Keratinocyte (primary cell): Measurements from ENCODE around the gene SCNN1G. TPM values are rescaled to one million over a fixed set of nuclear protein-coding genes. Genes with fewer than 3 reads are reported as not detected.

Source experiments
- DNase-seq: peaks from one replicate; pipeline ENCODE4 v3.0.0-alpha.2; 2011; ENCODE audit warnings: low read depth, missing footprints, low spot score
- FAIRE-seq: peaks from 2 replicates; lab custom pipeline; 2011; peaks lifted over from hg19 to GRCh38; lab: Jason Lieb, UNC
- H2AFZ ChIP-seq: 2 replicates; pipeline ENCODE4 v1.6.0; 2012; ENCODE audit warnings: low read length, control low read depth, inconsistent platforms; ENCODE audit not compliant: control insufficient read depth
- H3K27ac ChIP-seq: 2 replicates; pipeline ENCODE4 v1.5.1; 2011; ENCODE audit warnings: low read length; ENCODE audit not compliant: control insufficient read depth, insufficient read depth
- H3K27me3 ChIP-seq: 3 replicates; pipeline ENCODE4 v1.6.0; 2011; ENCODE audit warnings: low read length; ENCODE audit not compliant: control insufficient read depth, insufficient read depth; ENCODE audit errors: extremely low read depth
- H3K36me3 ChIP-seq, 2 experiments: 2 replicates in 1 of 2; 3 replicates in 1 of 2; pipeline ENCODE4 v1.5.1; 2011; ENCODE audit warnings: low read length in 2 of 2, mild to moderate bottlenecking in 1 of 2; ENCODE audit not compliant: control insufficient read depth in 2 of 2, insufficient read depth in 2 of 2; ENCODE audit errors: extremely low read depth in 1 of 2
- H3K4me1 ChIP-seq: 3 replicates; pipeline ENCODE4 v1.5.1; 2011; ENCODE audit warnings: low read length; ENCODE audit not compliant: control insufficient read depth, insufficient read depth; ENCODE audit errors: extremely low read depth
- H3K4me2 ChIP-seq: 3 replicates; pipeline ENCODE4 v1.6.0; 2011; ENCODE audit warnings: low read depth, low read length; ENCODE audit not compliant: control insufficient read depth, insufficient read depth; ENCODE audit errors: extremely low read depth
- H3K4me3 ChIP-seq, 3 experiments: fragments of 200-600 bp in 1 of 3; sonication (generic) in 1 of 3; 2 replicates in 2 of 3; 3 replicates in 1 of 3; pipeline ENCODE4 v1.5.1; 2011 to 2016; ENCODE audit warnings: low read length in 3 of 3, mild to moderate bottlenecking in 3 of 3, control low read depth in 2 of 3, inconsistent platforms in 1 of 3, low read depth in 1 of 3, mixed read lengths in 1 of 3, mixed run types in 1 of 3, moderate library complexity in 1 of 3; ENCODE audit not compliant: control insufficient read depth in 2 of 3, insufficient read depth in 2 of 3; ENCODE audit errors: extremely low read depth in 1 of 3
- H3K79me2 ChIP-seq: 2 replicates; pipeline ENCODE4 v1.6.0; 2012; ENCODE audit warnings: low read length; ENCODE audit not compliant: control insufficient read depth, insufficient read depth
- H3K9ac ChIP-seq: 3 replicates; pipeline ENCODE4 v1.6.0; 2011; ENCODE audit warnings: low read length; ENCODE audit not compliant: control insufficient read depth, insufficient read depth; ENCODE audit errors: extremely low read depth
- H3K9me1 ChIP-seq: 3 replicates; pipeline ENCODE4 v1.6.0; 2011; ENCODE audit warnings: low read length; ENCODE audit not compliant: control insufficient read depth, insufficient read depth; ENCODE audit errors: extremely low read depth
- H3K9me3 ChIP-seq: 2 replicates; pipeline ENCODE4 v1.5.1; 2012; ENCODE audit warnings: low read depth, low read length; ENCODE audit not compliant: control insufficient read depth
- H4K20me1 ChIP-seq: 3 replicates; pipeline ENCODE4 v1.6.0; 2011; ENCODE audit warnings: low read length; ENCODE audit not compliant: control insufficient read depth, insufficient read depth; ENCODE audit errors: extremely low read depth
- CTCF ChIP-seq, 3 experiments: IDR thresholded peaks in 1 of 3; conservative IDR thresholded peaks in 1 of 3; optimal IDR thresholded peaks in 1 of 3; 2 replicates in 2 of 3; 3 replicates in 1 of 3; pipeline versions ENCODE3 to v1.5.1; 2011; ENCODE audit warnings: low read length in 3 of 3, mild to moderate bottlenecking in 3 of 3, moderate library complexity in 2 of 3, control low read depth in 1 of 3, inconsistent platforms in 1 of 3; ENCODE audit not compliant: insufficient read depth in 2 of 3; ENCODE audit errors: extremely low read depth in 1 of 3
- EZH2 ChIP-seq: IDR thresholded peaks from one replicate; pipeline ENCODE4 v1.6.1; 2012; ENCODE audit warnings: inconsistent platforms, mild to moderate bottlenecking, low read length, moderate library complexity
- dilution Hi-C: fragments of 300-500 bp; cut with MboI; formaldehyde crosslinking; loops from one replicate; pipeline ENCODE4 v1.7.0; 2020; ENCODE audit warnings: low sequenced_read_pairs; ENCODE audit not compliant: extremely low pct_ligation_motif_present
- polyA plus RNA-seq, 5 experiments: library from polyadenylated mRNA; depleted of rRNA in 3 of 5; stranded (reverse) in 3 of 5; stranded (forward) in 1 of 5; unstranded in 1 of 5; fragments of >200 nt; gene quantifications; 1 replicate in 1 of 5; 2 replicates in 3 of 5; 3 replicates in 1 of 5; pipeline versions ENCODE4 v1.2.1 to v1.2.3, GENCODE V29; 2011 to 2012; ENCODE audit warnings: missing spikeins in 2 of 5, low read depth in 1 of 5, low replicate concordance in 1 of 5

The SCNN1G gene
- polyA plus RNA-seq, 1 donor (not counting 4 experiments of a cell fraction or from before 2014, with no cell fraction given) = 0.25 TPM

GRCh38 chr16:23187341-23187740 lies 4.8 kb downstream of the SCNN1G start:
- no peaks in the 10 kb centered on the region for H3K36me3 ChIP-seq
- dilution Hi-C loops = no loop called here
- no peak overlapping the region for H3K27ac ChIP-seq
- H3K9me3 ChIP-seq = no peaks in the 10 kb centered on the region
- peaks cover 44% of the 10 kb centered on the region for H3K27me3 ChIP-seq
- H3K9me1 ChIP-seq = no peaks in the 10 kb centered on the region
- no peaks in the 10 kb centered on the region for H3K79me2 ChIP-seq
- TF ChIP-seq EZH2 (no peak), CTCF (optimal IDR thresholded peaks at IDR 0.05 in 1 of 3, IDR thresholded peaks at IDR 0.05 in 1 of 3, conservative IDR thresholded peaks at IDR 0.05 in 1 of 3; ENCODE audit: extremely low read depth in 1 of 3, insufficient read depth in 2 of 3, low read length in 3 of 3) (no peak)
- H3K4me1 ChIP-seq = peaks cover 8% of the 10 kb centered on the region
- FAIRE-seq (no peak), DNase-seq (no peak)
- no peak overlapping the region for H2AFZ ChIP-seq
- H3K9ac ChIP-seq = no peak overlapping the region
- no peaks in the 10 kb centered on the region for H4K20me1 ChIP-seq
- H3K4me3 ChIP-seq = no peak overlapping the region
- H3K4me2 ChIP-seq = peak overlapping the region; percentile 27

- Histone ChIP-seq H3K9ac (no peak overlapping the region), H3K79me2 (no peaks in the 10 kb centered on the region), H2AFZ (no peak overlapping the region), H3K36me3 (no peaks in the 10 kb centered on the region), H3K27ac (no peak overlapping the region), H3K9me1 (no peaks in the 10 kb centered on the region), H3K4me3 (no peak overlapping the region), H3K9me3 (no peaks in the 10 kb centered on the region), H3K4me2 (no peak overlapping the region), H3K4me1 (no peaks in the 10 kb centered on the region), H3K27me3 (peaks cover 32% of the 10 kb centered on the region), H4K20me1 (no peaks in the 10 kb centered on the region)
- DNase-seq = no peak
- dilution Hi-C loops = no loop called here
- TF ChIP-seq CTCF (optimal IDR thresholded peaks at IDR 0.05 in 1 of 3, IDR thresholded peaks at IDR 0.05 in 1 of 3, conservative IDR thresholded peaks at IDR 0.05 in 1 of 3; ENCODE audit: extremely low read depth in 1 of 3, insufficient read depth in 2 of 3, low read length in 3 of 3) = no peak
- TF ChIP-seq EZH2 = no peak
- FAIRE-seq = no peak
Observed at GRCh38 chr16:23188911-23189310, 6.4 kb downstream of the SCNN1G start.
